C4-2B (cell line): ENCODE measurements around the gene CDH18.

Source experiments
- ZFX ChIP-seq: fragments of 450-650 bp; IDR thresholded peaks from 2 replicates; pipeline ENCODE4 v1.6.1; 2017
- TF ChIP-seq, protein P1 (sequence below): fragments of 450-650 bp; conservative IDR thresholded peaks from 2 replicates; pipeline ENCODE4 v1.5.1; 2017; ENCODE audit warnings: mild to moderate bottlenecking

DNA sequence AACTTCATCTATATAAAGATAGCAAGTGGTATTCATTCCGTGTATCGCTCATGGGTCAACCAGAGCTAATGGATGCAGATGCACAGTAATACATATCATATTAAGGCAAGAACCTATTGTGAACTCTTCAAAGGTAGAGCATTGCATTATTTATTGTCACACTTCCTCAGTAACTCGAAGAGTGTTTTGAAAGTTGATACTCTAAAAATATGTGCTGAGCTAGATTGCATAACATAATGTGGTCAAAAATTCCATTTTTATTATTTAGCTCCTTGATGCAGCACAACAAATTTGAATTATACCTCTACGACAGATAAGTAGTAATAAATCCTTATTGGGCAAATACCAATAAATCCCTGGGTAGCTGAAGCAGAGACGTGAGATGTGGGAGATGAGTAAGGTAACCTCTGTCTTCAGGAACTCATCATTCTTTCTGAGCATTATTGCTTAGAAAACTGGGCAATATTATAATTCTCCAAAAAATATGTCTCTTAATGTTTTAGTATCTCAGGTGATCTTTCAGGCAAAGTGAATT lies 70.3 kb downstream of the CDH18 start:
- TF ChIP-seq, protein P1, sequence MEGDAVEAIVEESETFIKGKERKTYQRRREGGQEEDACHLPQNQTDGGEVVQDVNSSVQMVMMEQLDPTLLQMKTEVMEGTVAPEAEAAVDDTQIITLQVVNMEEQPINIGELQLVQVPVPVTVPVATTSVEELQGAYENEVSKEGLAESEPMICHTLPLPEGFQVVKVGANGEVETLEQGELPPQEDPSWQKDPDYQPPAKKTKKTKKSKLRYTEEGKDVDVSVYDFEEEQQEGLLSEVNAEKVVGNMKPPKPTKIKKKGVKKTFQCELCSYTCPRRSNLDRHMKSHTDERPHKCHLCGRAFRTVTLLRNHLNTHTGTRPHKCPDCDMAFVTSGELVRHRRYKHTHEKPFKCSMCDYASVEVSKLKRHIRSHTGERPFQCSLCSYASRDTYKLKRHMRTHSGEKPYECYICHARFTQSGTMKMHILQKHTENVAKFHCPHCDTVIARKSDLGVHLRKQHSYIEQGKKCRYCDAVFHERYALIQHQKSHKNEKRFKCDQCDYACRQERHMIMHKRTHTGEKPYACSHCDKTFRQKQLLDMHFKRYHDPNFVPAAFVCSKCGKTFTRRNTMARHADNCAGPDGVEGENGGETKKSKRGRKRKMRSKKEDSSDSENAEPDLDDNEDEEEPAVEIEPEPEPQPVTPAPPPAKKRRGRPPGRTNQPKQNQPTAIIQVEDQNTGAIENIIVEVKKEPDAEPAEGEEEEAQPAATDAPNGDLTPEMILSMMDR: no peak
- TF ChIP-seq ZFX: no peak
